ENCODE measurements around the gene ZEB2. TPM values are rescaled to one million over a fixed set of nuclear protein-coding genes. Genes with fewer than 3 reads are reported as not detected.

The ZEB2 gene
- total RNA-seq, 4 donors from 2014 or later = 168 to 344 (median 251) TPM

DNA sequence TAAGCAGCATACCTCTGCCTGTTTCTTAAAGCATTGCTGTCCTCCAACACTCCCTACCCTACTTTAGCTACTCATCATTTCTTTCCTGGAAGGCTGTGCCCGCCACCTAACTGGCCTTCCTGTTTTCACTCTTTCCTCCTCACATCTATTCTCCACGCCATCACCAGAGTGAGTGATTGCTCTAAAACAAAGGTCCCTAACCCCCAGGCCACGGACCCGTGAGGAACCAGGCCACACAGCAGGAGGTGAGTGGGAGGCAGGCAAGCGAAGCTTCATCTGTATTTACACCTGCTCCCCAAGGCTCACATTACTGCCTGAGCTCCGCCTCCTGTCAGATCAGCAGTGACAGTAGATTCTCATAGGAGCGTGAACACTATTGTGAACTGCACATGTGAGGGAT, 13.3 kb upstream of the ZEB2 start:
- TF ChIP-seq CTCF (IDR thresholded peaks at IDR 0.05) = no peak
- ATAC-seq (ENCODE audit: low FRiP score) (no peak), DNase-seq (ENCODE audit: low spot score) (no peak)

DNA sequence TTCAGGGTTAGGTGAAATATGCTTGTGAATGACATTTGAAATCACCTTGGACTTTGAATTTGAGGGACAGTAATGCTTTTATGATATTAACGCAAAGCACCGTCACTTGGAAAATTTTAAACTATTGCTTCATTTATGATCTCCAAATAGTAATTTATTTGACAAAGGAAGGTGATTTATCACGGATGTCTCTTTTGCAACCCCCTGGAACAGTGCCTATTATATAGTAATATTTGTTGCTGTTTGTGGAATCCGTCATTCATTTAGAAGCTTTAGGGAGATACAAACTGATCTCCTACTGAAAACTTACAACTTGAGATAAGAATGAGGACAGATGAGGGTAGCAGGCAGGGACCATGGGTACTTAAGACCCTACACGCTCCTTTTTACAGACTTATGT, 10.7 kb upstream of the ZEB2 start:
- TF ChIP-seq CTCF (IDR thresholded peaks at IDR 0.05) = no peak
- no peak for ATAC-seq (ENCODE audit: low FRiP score)
- DNase-seq (ENCODE audit: low spot score) = no peak

DNA sequence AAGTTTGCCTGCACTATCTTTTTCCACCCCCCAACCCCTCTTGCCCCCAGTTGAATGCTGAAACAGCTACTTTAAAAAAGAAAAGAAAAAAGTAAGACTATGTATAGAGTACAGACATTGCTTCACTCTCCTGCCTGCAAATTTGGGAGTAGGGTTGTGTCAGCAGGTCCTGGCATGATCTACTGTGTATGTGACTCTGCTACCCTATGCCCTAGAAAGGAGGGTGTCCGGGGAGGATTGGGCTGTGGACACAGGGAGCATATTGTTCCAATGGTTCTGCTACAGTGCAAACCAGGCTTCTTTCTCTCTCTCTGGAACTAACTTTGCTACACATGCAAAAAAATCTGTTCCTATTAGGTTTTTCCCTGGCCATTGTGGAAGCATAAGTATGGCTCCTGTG, 9.9 kb upstream of the ZEB2 start:
- ATAC-seq (ENCODE audit: low FRiP score) (no peak), DNase-seq (ENCODE audit: low spot score) (no peak)
- TF ChIP-seq CTCF (IDR thresholded peaks at IDR 0.05) = no peak

DNA sequence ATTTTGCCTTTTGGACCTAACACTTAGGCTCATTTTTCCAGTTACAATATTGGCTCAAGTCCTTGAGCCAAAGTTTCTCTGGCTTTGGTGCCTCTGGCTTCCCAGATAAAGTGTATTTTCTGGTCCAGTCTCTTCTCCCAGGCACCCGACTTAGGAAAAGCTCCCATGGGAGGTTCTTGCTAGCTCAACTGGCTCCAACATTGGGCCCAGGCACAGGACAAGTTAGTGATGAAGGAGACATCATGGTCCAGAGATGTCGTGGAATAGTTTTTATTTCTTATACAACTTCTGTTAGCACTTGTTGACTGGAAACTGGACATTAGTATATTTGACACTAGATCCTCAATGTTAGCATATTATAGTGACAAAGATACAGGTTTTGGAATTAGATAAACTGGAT, 8.2 kb upstream of the ZEB2 start:
- DNase-seq (ENCODE audit: low spot score) (no peak), ATAC-seq (ENCODE audit: low FRiP score) (no peak)
- TF ChIP-seq CTCF (IDR thresholded peaks at IDR 0.05) = no peak

DNA sequence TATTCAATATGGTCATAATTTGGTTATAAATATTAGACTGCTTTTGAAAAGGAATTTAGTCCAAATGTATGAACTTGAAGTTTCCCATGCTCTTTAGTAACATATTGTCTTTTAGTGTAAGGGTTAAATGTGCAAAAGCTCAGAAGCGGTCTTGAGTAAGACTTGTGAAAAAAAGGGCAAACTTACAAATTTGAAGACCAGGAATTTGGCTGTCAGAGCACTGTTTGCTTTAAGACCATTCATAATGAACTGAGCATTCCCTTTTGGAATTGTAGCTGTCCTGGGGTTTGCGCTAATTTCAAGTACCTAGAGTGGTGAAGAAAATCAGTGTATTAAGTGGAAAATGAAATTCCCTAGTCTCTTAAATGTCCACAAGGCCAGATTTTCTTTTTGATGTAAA, 6.9 kb upstream of the ZEB2 start:
- DNase-seq (ENCODE audit: low spot score) (no peak), ATAC-seq (ENCODE audit: low FRiP score) (no peak)
- no peak for TF ChIP-seq CTCF (IDR thresholded peaks at IDR 0.05)

DNA sequence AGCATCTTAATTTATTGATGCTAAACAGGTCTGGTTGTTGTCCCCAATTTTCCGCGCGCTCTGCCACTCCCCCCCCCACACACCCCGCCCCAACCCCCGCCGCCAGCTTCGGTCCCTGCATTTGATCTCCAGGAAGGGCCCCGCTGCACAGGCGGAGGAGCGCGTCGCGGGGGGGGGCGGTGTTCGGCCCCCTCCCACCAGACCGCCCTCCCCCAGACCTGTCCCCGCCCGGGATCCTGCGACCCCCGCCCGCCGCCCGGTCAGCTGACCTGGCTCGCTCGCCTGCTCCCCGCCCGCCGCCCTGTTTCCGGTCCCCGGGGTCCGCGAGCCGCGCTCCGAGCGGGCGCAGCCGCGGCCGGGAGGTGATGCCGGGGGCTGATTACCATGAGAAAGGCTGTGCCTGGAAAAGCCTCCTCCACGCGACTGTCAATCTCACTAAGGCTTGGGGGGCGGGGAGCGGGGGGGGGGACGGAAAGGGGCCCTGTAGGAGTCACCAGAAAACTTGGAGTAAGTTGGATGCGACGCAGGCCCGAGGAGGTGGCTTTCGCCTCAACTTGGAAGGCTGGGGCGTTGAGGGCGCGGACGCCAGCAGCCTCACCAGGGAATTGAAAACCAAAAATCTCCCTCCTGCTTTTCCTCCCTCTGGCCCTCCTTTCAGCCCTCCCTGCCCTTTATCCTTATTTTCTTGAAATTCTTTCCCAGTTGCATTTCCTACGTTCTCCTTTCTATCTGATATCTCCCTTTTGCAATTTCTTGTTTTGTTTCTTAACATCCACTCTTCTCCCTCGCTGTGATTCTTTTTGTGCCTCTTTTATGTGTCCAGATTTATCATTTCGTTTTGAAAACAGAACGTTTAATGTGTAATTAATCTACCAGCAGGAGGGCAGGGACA, 4.4 kb upstream of the ZEB2 start:
- DNase-seq (ENCODE audit: low spot score) (no peak), ATAC-seq (ENCODE audit: low FRiP score) (peak; percentile 34)
- TF ChIP-seq CTCF (IDR thresholded peaks at IDR 0.05) = no peak

DNA sequence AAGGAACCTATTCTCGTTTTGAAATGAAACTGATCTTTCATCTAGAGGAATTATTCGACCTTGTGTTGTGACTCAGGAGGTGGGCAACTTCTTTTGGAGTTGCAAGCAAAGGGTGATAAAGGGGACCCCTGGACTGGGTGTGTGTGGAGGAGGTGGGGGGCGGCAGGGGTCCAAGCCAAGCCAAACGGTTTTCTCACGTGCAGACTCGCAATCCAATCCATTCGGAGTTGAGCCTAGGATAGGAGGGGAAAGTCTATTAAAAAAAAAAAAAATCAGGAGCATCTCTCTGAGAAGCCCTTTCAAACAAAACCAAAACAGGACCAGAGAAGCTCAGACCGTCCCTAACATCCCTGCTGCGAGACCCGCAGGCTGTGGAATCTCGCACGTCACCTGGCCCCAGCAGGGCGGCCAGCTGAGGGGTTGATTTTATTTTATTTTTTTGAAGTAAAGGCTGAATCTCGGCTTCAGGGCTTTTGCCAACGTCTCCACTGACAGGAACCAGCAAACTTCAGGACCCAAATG, 3.7 kb upstream of the ZEB2 start:
- no peak for TF ChIP-seq CTCF (IDR thresholded peaks at IDR 0.05)
- ATAC-seq (ENCODE audit: low FRiP score) = no peak
- no peak for DNase-seq (ENCODE audit: low spot score)

All from omental fat pad (tissue), 4 donors.